GM15510 (cell line): Measurements from ENCODE around the gene DKK1.

Experiments
- POLR2A ChIP-seq: IDR thresholded peaks from 3 replicates; pipeline ENCODE4 v1.6.1; 2011; ENCODE audit warnings: borderline replicate concordance; ENCODE audit not compliant: insufficient read length; ENCODE audit errors: extremely low read depth

DKK1 gene

DNA sequence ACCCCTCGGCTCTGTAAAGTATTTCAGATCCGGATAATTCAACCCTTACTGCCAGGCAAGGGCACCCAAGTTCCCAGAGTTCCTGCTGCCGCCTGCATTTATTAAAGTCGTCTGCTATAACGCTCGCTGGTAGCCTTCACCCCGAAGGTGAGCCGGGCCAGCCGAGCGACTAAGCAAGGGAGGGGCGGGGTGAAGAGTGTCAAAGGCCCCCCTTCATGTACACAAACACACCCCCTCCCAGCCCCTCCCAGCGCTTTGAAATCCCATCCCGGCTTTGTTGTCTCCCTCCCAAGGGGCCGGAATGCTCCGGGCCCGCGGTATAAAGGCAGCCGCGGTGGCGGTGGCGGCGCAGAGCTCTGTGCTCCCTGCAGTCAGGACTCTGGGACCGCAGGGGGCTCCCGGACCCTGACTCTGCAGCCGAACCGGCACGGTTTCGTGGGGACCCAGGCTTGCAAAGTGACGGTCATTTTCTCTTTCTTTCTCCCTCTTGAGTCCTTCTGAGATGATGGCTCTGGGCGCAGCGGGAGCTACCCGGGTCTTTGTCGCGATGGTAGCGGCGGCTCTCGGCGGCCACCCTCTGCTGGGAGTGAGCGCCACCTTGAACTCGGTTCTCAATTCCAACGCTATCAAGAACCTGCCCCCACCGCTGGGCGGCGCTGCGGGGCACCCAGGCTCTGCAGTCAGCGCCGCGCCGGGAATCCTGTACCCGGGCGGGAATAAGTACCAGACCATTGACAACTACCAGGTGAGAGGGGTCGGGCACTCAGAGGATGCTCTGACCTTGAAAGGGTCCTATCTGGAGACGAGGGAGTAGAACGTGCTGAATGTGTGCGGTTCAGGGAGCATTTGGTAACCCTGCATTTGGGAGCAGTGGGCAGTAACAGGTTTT, at the start of gene DKK1:
Gene DKK1, plus strand, starts transcription at position 349 of the 889 bp plus-strand sequence. Its CDS starts 154 bp downstream, at position 503.
- TF ChIP-seq POLR2A = no peak

DNA sequence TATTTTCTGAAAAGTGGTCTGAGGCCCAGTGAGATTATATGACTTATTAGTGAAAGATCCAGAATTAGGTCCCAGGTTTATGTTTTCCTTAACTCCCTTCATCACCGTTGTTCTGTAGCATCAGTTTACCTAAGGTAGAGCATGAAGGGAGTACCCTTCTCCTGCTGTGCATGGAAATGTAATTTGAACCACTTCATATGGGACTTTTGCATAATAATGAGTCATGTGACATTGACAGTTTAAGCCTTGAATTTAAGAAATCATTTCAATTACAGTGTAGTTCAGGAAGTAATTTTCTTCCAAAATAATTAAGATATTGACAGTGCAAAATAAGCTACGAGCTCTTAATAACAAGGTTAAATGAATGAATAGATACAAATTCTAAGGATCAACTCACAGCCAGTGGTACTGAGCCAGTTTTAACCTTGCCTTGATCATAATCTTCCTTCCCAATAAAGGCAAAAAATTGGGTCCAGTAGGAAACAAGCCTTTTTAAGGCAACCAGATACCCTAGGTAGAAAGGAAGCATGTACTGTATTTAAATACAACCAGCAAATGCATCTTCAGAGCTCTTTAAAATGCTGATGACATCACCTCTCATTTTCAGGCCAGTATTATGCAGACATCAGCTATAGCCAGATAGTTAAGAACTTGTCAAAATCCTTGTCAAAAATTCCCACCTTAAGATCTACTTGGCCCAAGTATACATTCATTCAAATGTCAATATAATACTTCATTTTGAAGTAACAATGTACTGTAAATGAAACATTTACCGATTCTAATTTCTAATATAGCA, 48.8 kb upstream of the DKK1 start:
- no peak for TF ChIP-seq POLR2A

DNA sequence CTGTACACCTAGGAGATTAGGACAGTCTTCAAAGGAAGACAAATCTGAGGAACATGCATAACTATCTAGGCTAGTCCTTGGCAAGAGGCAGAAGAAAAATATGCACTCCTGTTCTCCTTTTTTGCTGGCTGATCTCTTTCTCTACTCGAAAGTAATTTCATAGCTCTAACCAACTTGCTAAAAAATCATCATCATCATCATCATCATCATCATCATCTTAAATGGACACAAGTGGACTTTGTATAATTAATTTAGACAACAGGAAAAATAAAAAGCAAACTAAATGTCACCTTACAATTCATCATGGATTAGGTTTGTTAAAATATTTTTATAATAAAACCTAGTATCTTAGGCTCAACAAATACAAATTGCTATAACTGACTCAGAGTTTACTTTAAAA, 47.2 kb upstream of the DKK1 start:
- TF ChIP-seq POLR2A = no peak

DNA sequence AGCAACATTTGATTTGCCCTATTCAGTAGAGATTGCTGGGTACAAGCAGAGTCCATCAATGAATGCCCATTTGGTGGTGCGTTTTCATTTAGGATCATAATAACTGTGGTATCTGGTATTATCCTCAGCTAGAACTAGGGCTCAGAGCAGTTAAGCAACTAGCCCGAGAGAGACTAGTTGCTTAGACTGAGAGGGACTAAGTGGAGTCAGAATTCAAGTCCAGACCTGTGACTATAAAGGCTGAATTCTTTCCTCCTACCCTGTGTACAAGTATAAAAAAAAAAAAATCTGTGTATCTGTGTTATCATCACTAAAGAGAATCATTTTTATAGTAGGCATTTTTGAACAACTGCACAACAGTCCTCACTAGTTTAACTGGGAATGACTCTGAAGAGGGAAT, 45.3 kb upstream of the DKK1 start:
- TF ChIP-seq POLR2A = no peak

GRCh38 chr10:52269233-52269632, 44.8 kb upstream of the DKK1 start:
- TF ChIP-seq POLR2A = no peak

DNA sequence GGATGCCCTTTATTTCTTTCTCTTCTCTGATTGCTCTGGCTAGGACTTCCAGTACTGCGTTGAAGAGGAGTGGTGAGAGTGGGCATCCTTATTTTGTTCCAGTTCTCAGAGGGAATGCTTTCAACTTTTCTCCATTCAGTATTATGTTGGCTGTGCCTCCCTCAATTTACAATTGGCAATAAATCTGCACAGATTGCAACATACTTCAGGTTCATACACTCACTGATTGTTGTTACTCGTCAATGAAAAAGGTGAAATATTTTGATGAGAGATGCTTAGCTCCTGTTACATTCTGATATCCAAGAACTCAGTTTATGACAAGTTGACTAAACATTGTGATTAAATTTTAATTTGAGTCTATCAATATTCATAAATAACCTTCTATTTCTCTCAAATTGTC, 37.9 kb upstream of the DKK1 start:
- no peak for TF ChIP-seq POLR2A

DNA sequence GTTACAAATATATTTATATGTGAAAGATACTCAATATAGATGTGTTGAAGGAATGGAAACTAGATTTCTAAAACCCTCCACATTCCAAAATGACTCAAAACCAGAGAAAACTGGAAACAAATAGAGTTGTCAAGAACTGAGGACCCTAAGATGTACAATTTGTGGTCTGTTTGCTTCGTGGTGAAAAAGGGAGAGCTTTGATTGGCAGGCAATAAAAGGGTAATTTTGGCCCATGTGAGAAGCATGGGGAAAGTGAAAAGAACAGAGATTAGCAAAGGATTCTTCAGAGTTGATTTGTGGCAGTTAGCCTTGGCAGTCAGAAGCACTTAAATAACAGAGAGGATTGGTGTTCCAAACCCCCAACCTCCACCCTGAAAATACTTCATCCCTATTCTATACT, 37.1 kb upstream of the DKK1 start:
- no peak for TF ChIP-seq POLR2A

DNA sequence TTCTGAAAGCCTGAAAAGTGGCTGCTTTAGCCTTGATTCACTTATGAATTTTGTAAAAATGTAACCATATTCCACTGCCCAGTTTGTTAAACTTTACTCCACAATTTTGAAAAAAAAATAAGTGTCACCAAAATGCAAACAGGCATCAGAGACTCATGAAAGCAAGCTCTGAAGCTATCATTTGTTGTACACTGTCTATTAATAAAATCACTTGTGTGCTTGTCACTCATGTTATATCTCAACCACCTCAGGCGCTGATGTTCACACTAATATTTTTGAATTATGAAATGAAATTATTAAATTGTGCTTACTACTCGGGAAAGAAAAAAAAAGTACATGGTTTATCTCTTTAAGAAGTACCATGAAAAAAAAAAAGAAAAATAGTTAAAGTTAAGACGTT, 34.5 kb upstream of the DKK1 start:
- no peak for TF ChIP-seq POLR2A

DNA sequence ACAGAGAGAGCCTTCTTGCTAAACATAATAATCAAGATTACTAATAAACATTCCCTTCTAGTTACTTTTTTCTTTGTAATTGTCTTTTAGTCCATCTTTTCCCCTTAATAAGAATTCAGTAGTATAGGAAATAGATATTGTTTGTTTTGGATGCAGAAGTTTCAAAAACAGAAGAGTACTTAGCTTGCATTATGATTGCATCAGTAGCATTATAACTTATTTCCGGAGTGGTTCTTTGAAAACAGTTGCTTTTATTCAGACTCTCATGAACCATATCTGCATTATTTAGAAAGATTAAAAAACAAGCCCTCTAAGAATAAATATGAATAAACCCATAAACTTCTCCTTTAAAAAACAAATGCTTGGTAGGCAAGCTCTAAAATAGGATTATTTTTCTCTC, 34.0 kb upstream of the DKK1 start:
- no peak for TF ChIP-seq POLR2A

DNA sequence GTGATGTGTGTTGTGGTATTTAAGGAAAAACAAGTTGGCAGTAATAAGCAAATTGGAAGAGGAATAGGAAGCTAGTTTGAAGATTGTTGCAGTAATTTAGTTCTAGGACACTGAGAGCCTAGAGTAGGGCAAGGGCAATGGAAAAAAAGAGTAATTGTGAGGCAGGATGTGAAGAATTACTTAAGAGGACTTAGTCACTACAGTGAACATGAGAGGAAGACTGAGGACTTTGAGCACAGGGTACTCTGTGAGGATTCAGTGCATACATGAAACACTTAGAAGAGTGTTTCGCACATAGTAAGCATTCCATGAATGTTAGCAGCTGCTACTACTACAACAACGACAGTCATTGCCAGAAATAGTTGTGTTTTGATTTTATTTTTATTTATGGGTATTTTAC, 30.9 kb upstream of the DKK1 start:
- no peak for TF ChIP-seq POLR2A

DNA sequence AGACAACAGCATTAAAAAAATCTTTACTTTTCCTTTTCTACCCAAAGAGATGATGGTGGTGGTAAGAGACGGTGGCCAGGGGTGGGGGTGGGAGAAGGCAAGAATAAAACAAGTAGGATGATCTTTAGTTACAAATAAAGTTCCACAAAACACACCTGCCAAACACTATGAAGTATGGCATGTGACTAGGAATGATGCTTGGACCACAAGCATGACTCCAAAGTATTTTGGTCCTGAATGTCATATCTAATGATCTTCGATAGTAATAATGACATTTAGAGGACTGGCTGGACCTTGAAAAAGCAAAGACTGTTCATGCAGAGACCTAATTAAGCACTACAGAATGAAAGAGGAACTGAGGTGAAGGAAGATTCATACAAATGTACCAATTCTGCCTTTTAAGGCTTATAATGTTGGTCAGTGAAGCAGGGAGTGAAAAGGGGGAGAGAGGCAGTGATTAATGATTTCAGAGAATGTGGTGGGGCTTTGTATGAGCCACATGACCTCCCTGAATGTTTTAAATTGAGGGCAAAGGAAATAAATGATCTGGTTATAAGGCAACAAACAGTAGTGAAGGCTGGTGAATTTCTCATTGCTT, 29.6 kb upstream of the DKK1 start:
- TF ChIP-seq POLR2A = no peak

DNA sequence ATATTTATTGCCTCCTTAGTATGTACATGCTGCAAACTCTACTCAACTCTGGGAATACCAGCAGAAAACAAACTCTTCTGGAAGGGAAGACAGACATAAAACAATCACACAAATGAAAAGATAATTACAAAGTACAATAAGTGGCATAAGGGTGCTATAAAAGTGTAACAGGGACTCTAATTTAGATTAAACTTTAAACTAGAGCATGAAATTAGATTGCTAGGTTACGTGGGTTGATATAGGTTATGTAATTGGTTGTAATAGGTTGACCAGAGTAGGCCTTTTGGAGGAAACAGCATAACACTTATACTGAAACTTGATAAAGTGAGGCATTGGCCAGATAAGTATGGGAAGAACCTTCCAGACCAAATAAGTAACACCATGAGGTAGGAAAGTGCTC, 26.2 kb upstream of the DKK1 start:
- no peak for TF ChIP-seq POLR2A

DNA sequence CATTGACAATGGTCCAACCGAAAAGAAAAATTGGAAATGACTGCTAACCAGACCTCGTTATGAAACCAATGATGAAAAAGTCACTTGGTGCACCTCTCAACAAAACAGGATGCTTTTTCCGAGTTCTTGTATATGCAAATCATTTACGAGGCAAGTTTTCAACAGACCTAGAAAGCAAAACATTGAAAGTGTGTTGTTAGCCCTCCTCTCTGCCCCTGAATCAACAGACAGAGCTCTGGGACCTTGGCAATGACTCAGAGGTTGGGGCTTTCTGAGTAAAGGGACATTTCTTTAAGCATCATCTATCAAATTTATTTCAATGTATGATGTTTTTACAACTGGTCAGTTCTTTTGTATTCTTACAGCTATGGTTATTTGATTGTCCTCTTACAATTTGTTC, 16.3 kb upstream of the DKK1 start:
- no peak for TF ChIP-seq POLR2A

GRCh38 chr10:52300599-52301277, 13.3 kb upstream of the DKK1 start:
- TF ChIP-seq POLR2A = no peak
